ENCODE measurements around the gene ANAPC10.

DNA sequence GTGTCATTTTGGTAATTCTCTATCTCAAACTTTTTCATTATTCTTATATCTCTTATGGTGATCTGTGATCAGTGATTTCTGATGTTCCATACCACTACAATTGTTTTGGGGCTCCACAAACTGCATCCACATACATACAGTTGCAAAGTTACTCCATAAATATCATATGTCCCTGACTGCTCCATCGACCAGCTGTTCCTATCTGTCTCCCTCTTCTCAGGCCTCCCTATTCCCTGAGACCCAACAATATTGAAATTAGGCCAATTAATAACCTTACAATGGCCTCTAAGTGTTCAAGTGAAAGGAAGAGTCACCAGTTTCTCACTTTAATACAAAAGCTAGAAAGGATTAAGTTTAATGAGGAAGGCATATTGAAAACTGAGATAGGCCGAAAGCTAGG is 108.7 kb downstream of the ANAPC10 start:
- TF ChIP-seq, protein P1, sequence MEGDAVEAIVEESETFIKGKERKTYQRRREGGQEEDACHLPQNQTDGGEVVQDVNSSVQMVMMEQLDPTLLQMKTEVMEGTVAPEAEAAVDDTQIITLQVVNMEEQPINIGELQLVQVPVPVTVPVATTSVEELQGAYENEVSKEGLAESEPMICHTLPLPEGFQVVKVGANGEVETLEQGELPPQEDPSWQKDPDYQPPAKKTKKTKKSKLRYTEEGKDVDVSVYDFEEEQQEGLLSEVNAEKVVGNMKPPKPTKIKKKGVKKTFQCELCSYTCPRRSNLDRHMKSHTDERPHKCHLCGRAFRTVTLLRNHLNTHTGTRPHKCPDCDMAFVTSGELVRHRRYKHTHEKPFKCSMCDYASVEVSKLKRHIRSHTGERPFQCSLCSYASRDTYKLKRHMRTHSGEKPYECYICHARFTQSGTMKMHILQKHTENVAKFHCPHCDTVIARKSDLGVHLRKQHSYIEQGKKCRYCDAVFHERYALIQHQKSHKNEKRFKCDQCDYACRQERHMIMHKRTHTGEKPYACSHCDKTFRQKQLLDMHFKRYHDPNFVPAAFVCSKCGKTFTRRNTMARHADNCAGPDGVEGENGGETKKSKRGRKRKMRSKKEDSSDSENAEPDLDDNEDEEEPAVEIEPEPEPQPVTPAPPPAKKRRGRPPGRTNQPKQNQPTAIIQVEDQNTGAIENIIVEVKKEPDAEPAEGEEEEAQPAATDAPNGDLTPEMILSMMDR (IDR thresholded peaks at IDR 0.05), result no peak
- TF ChIP-seq EP300 (IDR thresholded peaks at IDR 0.05), result no peak

Data from upper lobe of left lung (tissue), 4 donors.